Body of pancreas (tissue), 4 donors: ENCODE measurements around the gene PRR14L. TPM values are rescaled to one million over a fixed set of nuclear protein-coding genes. Genes with fewer than 3 reads are reported as not detected.
A peak's percentile ranks its signal among the peaks of the same experiment; 100 is the strongest.

Experiments
- ATAC-seq: fragments of 150-250 bp; one replicate; pipeline ENCODE4 v1.9.1; 2016
- DNase-seq, 4 donors: peaks; one replicate each; pipeline ENCODE4 v3.0.0-alpha.2; 2019
- H3K27ac ChIP-seq, 4 donors: fragments of 200-600 bp; sonication (generic); 1 replicate in 3 of 4; 2 replicates in 1 of 4; pipeline versions ENCODE4 v1.5.1 to v1.6.1; 2016 to 2019; ENCODE audit warnings: mild to moderate bottlenecking in 1 of 4, mixed read lengths in 1 of 4, moderate library complexity in 1 of 4
- H3K27me3 ChIP-seq, 2 donors: fragments of 200-600 bp; sonication (generic); one replicate each; pipeline ENCODE4 v1.6.0; 2016; ENCODE audit warnings: mild to moderate bottlenecking in 1 of 2
- H3K36me3 ChIP-seq, 2 donors: fragments of 200-600 bp; sonication (generic); replicated peaks in 1 of 2; 2 replicates each; pipeline ENCODE4 v1.5.1; 2016; ENCODE audit warnings: low read depth in 2 of 2; ENCODE audit not compliant: insufficient read depth in 1 of 2
- H3K4me1 ChIP-seq: fragments of 200-600 bp; sonication (generic); one replicate; pipeline ENCODE4 v1.6.0; 2016
- H3K4me3 ChIP-seq, 2 donors: fragments of 200-600 bp; sonication (generic); 1 replicate in 1 of 2; 2 replicates in 1 of 2; pipeline ENCODE4 v1.5.1; 2016 to 2019
- H3K9me3 ChIP-seq, 3 donors: fragments of 200-600 bp; sonication (generic); 1 replicate in 2 of 3; 2 replicates in 1 of 3; pipeline ENCODE4 v1.5.1; 2016
- POLR2A ChIP-seq, 3 donors: fragments of 450-650 bp; IDR thresholded peaks; one replicate each; pipeline ENCODE4 v1.6.1; 2016; ENCODE audit warnings: antibody characterized with exemption in 3 of 3, mild to moderate bottlenecking in 2 of 3
- WGBS, 2 donors: methylation state at CpG; one replicate each; pipeline ENCODE4 v1.1.5; 2017; 5-methylcytosine and 5-hydroxymethylcytosine counted together
- intact Hi-C: fragments of 100-400 bp; cut with DNase I; formaldehyde crosslinking; loops from one replicate; pipeline ENCODE4 v1.15.1; 2023
- total RNA-seq, 2 donors: library from RNA; depleted of rRNA; stranded (reverse); fragments of >200 nt; gene quantifications; one replicate each; pipeline ENCODE4 v1.1.0, GENCODE V29; 2016
- TF ChIP-seq, protein P1 (sequence below), 7 experiments: fragments of 450-650 bp in 4 of 7; fragments of 200-600 bp in 3 of 7; sonication (generic) in 3 of 7; IDR thresholded peaks; one replicate each; pipeline ENCODE4 v1.5.1; 2016 to 2019; ENCODE audit warnings: antibody characterized with exemption in 7 of 7

Gene PRR14L
- total RNA-seq, 2 donors from 2014 or later: 11.9 to 28.7 TPM

DNA sequence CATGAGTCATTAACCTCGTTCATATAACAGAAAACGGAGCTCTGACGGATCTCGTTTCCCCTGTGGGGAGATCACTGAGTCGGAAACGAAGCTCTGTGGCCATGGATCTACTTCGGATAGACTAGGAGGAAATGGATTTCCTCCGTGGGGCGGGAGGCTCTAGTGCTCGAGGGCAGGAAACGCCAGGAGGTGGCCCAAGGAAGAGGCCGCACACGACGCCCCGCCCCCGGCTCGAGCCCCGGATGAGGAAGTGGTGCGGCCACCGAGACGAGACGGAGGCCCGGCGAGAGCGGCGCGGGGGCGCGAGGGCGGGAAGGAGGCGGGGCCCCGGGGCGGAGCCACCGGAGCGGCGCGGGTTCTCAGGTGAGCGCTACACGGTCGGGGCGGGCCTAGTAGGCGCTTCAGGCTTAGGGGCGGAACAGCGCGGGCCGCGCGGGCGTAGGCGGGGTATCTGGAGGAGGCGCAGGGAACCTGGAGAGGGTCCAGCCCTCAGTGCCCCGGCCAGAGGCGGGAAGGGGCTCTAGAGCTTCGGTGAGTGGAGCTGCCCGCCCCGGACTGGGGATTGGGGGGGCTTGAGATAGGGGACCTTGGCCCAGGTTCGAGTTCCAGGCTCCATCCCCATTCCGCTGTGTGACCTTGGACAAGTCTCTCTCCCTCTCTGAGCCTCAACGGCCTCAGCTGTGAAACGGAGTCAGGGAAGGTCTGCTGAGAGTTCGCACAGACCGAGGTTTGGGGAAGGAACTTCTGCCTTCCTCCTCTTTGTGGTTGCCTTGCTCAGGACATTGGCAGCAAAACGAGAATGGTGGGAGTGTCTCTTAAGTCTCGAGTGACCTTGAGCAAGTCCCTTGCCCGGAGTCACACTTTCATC lies 3.9 kb upstream of the PRR14L start, which contains the start of gene DEPDC5:
DEPDC5 (plus strand) TSS at position 386 of the 868 bp plus-strand sequence. CDS start 903 bp downstream, outside the sequence.
- DNase-seq (peak; percentile 97 to 98 (median 97)), ATAC-seq (peak; percentile 88)
- intact Hi-C loops: no loop called here
- H3K4me3 ChIP-seq: peak within 1 kb of the TSS; percentile 43 to 69
- TF ChIP-seq, protein P1, sequence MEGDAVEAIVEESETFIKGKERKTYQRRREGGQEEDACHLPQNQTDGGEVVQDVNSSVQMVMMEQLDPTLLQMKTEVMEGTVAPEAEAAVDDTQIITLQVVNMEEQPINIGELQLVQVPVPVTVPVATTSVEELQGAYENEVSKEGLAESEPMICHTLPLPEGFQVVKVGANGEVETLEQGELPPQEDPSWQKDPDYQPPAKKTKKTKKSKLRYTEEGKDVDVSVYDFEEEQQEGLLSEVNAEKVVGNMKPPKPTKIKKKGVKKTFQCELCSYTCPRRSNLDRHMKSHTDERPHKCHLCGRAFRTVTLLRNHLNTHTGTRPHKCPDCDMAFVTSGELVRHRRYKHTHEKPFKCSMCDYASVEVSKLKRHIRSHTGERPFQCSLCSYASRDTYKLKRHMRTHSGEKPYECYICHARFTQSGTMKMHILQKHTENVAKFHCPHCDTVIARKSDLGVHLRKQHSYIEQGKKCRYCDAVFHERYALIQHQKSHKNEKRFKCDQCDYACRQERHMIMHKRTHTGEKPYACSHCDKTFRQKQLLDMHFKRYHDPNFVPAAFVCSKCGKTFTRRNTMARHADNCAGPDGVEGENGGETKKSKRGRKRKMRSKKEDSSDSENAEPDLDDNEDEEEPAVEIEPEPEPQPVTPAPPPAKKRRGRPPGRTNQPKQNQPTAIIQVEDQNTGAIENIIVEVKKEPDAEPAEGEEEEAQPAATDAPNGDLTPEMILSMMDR (IDR thresholded peaks at IDR 0.05): peak in 1 of 7 experiments; percentile 9
- peak; percentile 75 to 93 (median 91) for TF ChIP-seq POLR2A (IDR thresholded peaks at IDR 0.05)
- no peaks in the 10 kb centered on the region for H3K9me3 ChIP-seq
- H3K4me1 ChIP-seq: peaks cover 45% of the 10 kb centered on the region
- H3K36me3 ChIP-seq: no peaks in the 10 kb centered on the region
- WGBS, 2 donors: 0 to 1% methylated on average over 14 to 54 of the region's 65 CpGs
- peak within 1 kb of the TSS; percentile 86 to 95 (median 91) for H3K27ac ChIP-seq
- no peaks in the 10 kb centered on the region for H3K27me3 ChIP-seq

DNA sequence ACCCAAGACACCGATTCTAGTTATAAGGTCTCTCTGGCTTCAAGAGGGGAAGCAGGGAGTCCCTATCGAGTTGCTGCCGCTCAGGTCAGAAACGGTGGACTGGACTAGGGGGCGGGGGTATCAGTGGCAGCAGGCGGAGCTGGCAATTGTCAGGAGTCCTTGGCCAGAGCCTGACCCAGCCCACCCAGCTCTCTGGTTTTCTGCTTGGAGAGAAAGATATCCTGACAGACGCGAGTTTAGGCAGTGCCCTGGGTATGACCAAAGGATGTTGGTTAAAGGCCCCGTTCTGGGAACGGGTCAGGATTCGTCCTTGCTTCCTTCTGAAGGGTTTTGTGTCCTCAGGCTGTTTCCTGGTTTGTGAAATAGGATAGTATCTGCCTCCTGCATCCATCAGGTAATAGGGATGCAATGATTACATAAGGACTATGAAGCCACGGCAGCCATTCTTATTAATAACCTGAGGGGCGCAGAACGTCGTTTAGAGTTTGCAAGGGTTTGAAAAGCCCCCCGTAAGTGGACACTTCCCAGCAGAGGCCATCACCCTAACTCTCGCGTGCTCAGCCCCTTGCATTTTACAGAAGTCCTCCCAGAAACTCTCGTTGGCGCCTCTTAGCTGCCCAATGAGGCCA lies 3.2 kb upstream of the PRR14L start:
- intact Hi-C loops: no loop called here
- DNase-seq (peak; percentile 23 to 42 (median 26)), ATAC-seq (no peak)
- H3K36me3 ChIP-seq: no peaks in the 10 kb centered on the region
- no peak overlapping the region for H3K4me3 ChIP-seq
- peak overlapping the region; percentile 86 to 95 (median 91) for H3K27ac ChIP-seq
- no peaks in the 10 kb centered on the region for H3K27me3 ChIP-seq
- 18 to 19% methylated on average over 16 to 20 of the region's 20 CpGs for WGBS, 2 donors
- TF ChIP-seq, protein P1 (IDR thresholded peaks at IDR 0.05): no peak
- no peak for TF ChIP-seq POLR2A (IDR thresholded peaks at IDR 0.05)
- peaks cover 53% of the 10 kb centered on the region for H3K4me1 ChIP-seq
- no peaks in the 10 kb centered on the region for H3K9me3 ChIP-seq

DNA sequence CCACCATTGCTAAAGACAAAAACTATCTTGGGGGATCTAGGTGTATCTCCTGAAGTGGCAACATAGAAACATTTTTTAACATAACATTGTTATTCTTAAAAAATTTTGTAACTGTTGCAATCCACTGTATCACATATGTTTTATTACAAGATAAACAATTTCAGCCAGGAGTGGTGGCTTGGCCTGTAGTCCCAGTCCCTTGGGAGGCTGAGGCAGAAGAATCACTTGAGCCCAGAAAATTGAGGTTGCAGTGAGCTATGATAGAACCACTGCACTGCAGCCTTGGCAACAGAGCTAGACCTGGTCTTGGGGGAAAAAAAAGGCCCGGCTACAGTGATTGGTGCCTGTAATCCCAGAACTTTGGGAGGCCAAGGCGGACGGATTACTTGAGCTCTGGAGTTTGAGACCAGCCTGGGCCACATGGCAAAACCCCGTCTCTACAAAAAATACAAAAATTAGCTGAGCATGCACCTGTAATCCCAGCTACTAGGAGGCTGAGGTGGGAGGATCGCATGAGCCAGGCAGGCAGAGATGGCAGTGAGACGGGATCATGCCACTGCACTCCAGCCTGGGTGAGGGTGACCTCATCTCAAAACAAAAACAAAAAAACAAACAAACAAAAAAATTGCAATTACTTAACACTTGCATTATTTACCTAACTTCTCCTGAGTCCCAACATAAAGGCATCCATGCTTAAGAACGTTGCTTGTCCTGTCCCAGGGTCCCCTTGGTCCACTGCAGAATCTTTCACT lies 2.3 kb upstream of the PRR14L start:
- no peak for TF ChIP-seq POLR2A (IDR thresholded peaks at IDR 0.05)
- TF ChIP-seq, protein P1 (IDR thresholded peaks at IDR 0.05): no peak
- no peaks in the 10 kb centered on the region for H3K9me3 ChIP-seq
- 85 to 89% methylated on average over 6 to 7 of the region's 7 CpGs for WGBS, 2 donors
- peaks cover 56% of the 10 kb centered on the region for H3K4me1 ChIP-seq
- no peak for ATAC-seq
- H3K27ac ChIP-seq: peak overlapping the region in 3 of 4 donors; percentile 86 to 95 (median 93)
- no peaks in the 10 kb centered on the region for H3K36me3 ChIP-seq
- intact Hi-C loops: no loop called here
- peak in 1 of 4 donors; percentile 4 for DNase-seq
- no peak overlapping the region for H3K4me3 ChIP-seq
- H3K27me3 ChIP-seq: no peaks in the 10 kb centered on the region

DNA sequence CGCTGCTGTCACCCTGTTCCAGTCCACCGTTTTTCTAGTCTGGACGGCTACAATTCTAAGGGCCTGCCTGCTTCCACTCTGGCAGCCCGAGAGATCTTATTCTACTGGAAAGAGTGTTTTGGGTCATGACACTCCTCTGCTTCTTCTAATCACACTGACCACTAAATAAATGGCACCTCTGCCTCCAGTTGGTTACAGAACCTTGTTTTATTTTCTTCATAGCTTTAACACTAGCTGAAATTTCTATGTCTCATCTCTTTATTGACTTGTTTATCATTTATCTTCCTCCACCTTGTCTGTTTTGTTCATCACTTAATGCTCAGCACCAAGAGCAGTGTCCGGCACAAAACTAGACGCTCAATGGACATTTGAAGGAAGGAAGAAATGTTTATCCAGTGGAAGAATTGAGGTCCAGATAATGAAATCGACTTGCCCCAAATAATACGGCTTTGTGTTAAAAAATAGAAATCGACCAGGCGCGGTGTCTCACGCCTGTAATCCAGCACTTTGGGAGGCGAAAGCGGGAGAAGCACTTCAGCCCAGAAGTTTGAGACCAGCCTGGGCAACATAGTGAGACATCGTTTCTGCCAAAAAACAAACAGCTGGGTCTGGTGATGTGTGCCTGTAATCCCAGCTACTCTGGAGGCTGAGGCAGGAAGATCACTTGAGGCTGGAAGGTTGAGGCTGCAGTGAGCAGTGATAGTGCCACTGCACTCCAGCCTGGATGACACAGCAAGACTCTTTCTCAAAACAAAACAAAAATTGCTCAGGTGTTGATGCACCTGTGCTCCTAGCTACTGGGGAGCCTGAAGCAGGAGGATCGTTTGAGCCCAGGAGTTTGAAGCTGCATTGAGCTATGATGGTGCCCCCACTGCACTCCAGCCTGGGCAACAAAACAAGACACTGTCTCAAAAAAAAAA lies 693 bp upstream of the PRR14L start:
- DNase-seq: no peak
- WGBS, 2 donors: 62% methylated on average over 16 of the region's 16 CpGs
- no peak for TF ChIP-seq POLR2A (IDR thresholded peaks at IDR 0.05)
- TF ChIP-seq, protein P1 (IDR thresholded peaks at IDR 0.05): no peak
- intact Hi-C loops: no loop called here
- Histone ChIP-seq H3K27ac (peak overlapping the region; percentile 19 to 90 (median 64)), H3K27me3 (no peaks in the 10 kb centered on the region), H3K9me3 (no peaks in the 10 kb centered on the region), H3K4me1 (peaks cover 57% of the 10 kb centered on the region), H3K4me3 (no peak overlapping the region), H3K36me3 (no peaks in the 10 kb centered on the region)
- ATAC-seq: no peak
